Hepatocyte (in vitro differentiated cells): Measurements from ENCODE around the gene PLA2G3.

ENCODE experiments used
- EZH2 ChIP-seq: fragments of 200-600 bp; sonication (generic); IDR thresholded peaks from 2 replicates; pipeline ENCODE4 v1.6.1; 2016; ENCODE audit warnings: antibody characterized with exemption, mild to moderate bottlenecking, borderline replicate concordance
- EZH2phosphoT487 ChIP-seq: fragments of 200-600 bp; sonication (generic); IDR thresholded peaks from one replicate; pipeline ENCODE4 v1.6.1; 2018; ENCODE audit warnings: antibody characterized with exemption, mild to moderate bottlenecking, low read depth, moderate library complexity; ENCODE audit not compliant: unreplicated experiment, severe bottlenecking
- TF ChIP-seq, protein P1 (sequence below): fragments of 200-600 bp; sonication (generic); IDR thresholded peaks from 2 replicates; pipeline ENCODE4 v1.5.1; 2016; ENCODE audit warnings: antibody characterized with exemption, mild to moderate bottlenecking; ENCODE audit not compliant: poor library complexity

DNA sequence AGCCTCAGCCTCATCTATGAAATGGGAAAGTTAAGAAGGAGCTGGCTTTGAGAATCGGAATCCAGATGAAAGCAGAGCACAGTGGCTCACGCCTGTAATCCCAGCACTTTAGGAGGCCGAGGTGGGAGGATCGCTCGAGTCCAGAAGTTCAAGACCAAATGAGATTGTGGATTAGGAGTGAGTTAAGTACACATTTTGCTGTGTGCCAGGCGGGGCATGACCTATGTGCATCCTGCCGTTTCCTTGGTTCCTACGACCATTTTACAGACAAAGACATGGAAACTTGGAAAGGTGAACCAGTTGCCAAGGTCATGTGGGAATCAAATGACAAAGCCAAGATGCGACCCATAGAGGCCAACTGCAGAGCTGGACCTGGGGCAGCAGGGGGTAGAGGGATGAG, 4.2 kb downstream of the PLA2G3 start:
- TF ChIP-seq, protein P1, sequence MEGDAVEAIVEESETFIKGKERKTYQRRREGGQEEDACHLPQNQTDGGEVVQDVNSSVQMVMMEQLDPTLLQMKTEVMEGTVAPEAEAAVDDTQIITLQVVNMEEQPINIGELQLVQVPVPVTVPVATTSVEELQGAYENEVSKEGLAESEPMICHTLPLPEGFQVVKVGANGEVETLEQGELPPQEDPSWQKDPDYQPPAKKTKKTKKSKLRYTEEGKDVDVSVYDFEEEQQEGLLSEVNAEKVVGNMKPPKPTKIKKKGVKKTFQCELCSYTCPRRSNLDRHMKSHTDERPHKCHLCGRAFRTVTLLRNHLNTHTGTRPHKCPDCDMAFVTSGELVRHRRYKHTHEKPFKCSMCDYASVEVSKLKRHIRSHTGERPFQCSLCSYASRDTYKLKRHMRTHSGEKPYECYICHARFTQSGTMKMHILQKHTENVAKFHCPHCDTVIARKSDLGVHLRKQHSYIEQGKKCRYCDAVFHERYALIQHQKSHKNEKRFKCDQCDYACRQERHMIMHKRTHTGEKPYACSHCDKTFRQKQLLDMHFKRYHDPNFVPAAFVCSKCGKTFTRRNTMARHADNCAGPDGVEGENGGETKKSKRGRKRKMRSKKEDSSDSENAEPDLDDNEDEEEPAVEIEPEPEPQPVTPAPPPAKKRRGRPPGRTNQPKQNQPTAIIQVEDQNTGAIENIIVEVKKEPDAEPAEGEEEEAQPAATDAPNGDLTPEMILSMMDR = no peak
- no peak for TF ChIP-seq EZH2phosphoT487
- no peak for TF ChIP-seq EZH2
